IMR-90 (cell line): ENCODE results near the gene CNKSR3. TPM values are rescaled to one million over a fixed set of nuclear protein-coding genes. Genes with fewer than 3 reads are reported as not detected.
A peak's percentile ranks its signal among the peaks of the same experiment; 100 is the strongest.

ENCODE experiments used
- ATAC-seq: fragments of 200-7000 bp; cut with Tn5 transposase; 2 replicates; pipeline ENCODE4 v1.9.1; 2020; ENCODE audit warnings: low read depth, mild to moderate bottlenecking, moderate library complexity
- BruUV-seq: library from RNA; stranded (reverse); fragments of 400-500 nt; replicated peaks from 2 replicates; lab custom pipeline; 2021; lab: Mats Ljungman, UMichigan
- CTCF ChIA-PET: fragments of 300-600 bp; formaldehyde crosslinking; extraction: SDS; loops from one replicate; lab custom pipeline; 2021; ENCODE audit warnings: antibody characterized with exemption; lab: Yijun Ruan, JAX
- POLR2A ChIA-PET: fragments of 300-600 bp; sonication (Branson Sonifier 250); formaldehyde crosslinking; loops from one replicate; lab custom pipeline; 2022; ENCODE audit warnings: antibody characterized with exemption; ENCODE audit not compliant: unreplicated experiment; lab: Charles Lee
- DNase-seq: peaks from one replicate; pipeline ENCODE4 v3.0.0; 2013
- H2AFZ ChIP-seq: replicated peaks from 2 replicates; pipeline ENCODE3; 2013; ENCODE audit warnings: low read length, mild to moderate bottlenecking; ENCODE audit not compliant: poor library complexity
- H2AK5ac ChIP-seq: 2 replicates; pipeline ENCODE4 v1.6.1; 2013; ENCODE audit warnings: low read depth, low read length, inconsistent platforms
- H2AK9ac ChIP-seq: replicated peaks from 2 replicates; pipeline ENCODE3; 2013; ENCODE audit warnings: mild to moderate bottlenecking, low read depth, low read length, moderate library complexity; ENCODE audit not compliant: poor library complexity
- H2BK120ac ChIP-seq: 2 replicates; pipeline ENCODE4 v1.6.1; 2013; ENCODE audit warnings: low read depth, low read length, inconsistent platforms
- H2BK15ac ChIP-seq: 3 replicates; pipeline ENCODE4 v1.6.1; 2013; ENCODE audit warnings: low read depth, low read length, inconsistent platforms
- H2BK20ac ChIP-seq: 2 replicates; pipeline ENCODE4 v1.6.1; 2013; ENCODE audit warnings: low read depth, mild to moderate bottlenecking, inconsistent platforms, low read length, moderate library complexity
- H2BK5ac ChIP-seq: 2 replicates; pipeline ENCODE4 v1.6.1; 2013; ENCODE audit warnings: mild to moderate bottlenecking, low read depth, low read length, inconsistent platforms; ENCODE audit not compliant: poor library complexity, severe bottlenecking
- H3K14ac ChIP-seq: replicated peaks from 2 replicates; pipeline ENCODE4 v1.6.1; 2013; ENCODE audit warnings: low read depth, low read length, inconsistent platforms
- H3K18ac ChIP-seq: 2 replicates; pipeline ENCODE4 v1.6.1; 2013; ENCODE audit warnings: low read depth, low read length, control low read depth
- H3K23ac ChIP-seq: 2 replicates; pipeline ENCODE4 v1.6.1; 2013; ENCODE audit warnings: low read depth, low read length, inconsistent platforms
- H3K27ac ChIP-seq: 2 replicates; pipeline ENCODE4 v1.5.1; 2013; ENCODE audit warnings: mild to moderate bottlenecking, control low read depth, low read length; ENCODE audit not compliant: insufficient read depth
- H3K27me3 ChIP-seq: 2 replicates; pipeline ENCODE4 v1.6.1; 2013; ENCODE audit warnings: low read length; ENCODE audit not compliant: control insufficient read depth, insufficient read depth
- H3K36me3 ChIP-seq: 2 replicates; pipeline ENCODE4 v1.6.1; 2013; ENCODE audit warnings: low read length, mixed read lengths; ENCODE audit not compliant: control insufficient read depth, insufficient read depth
- H3K4ac ChIP-seq: 2 replicates; pipeline ENCODE4 v1.6.1; 2013; ENCODE audit warnings: low read depth, low read length, inconsistent platforms
- H3K4me1 ChIP-seq: 2 replicates; pipeline ENCODE4 v1.6.1; 2013; ENCODE audit warnings: low read length, mixed read lengths; ENCODE audit not compliant: control insufficient read depth, insufficient read depth
- H3K4me2 ChIP-seq: 2 replicates; pipeline ENCODE4 v1.6.1; 2013; ENCODE audit warnings: low read depth, mild to moderate bottlenecking, control low read depth, low read length, moderate library complexity
- H3K4me3 ChIP-seq: 2 replicates; pipeline ENCODE4 v1.5.1; 2013; ENCODE audit warnings: low read depth, mild to moderate bottlenecking, control low read depth, low read length, moderate library complexity; ENCODE audit not compliant: insufficient read depth
- H3K56ac ChIP-seq: 2 replicates; pipeline ENCODE4 v1.6.1; 2013; ENCODE audit warnings: low read length, inconsistent platforms; ENCODE audit not compliant: insufficient read depth; ENCODE audit errors: extremely low read depth
- H3K79me1 ChIP-seq, 2 experiments: 2 replicates each; pipeline ENCODE4 v1.6.1; 2013; ENCODE audit warnings: low read length in 2 of 2, inconsistent platforms in 1 of 2, low read depth in 1 of 2
- H3K9ac ChIP-seq: 2 replicates; pipeline ENCODE4 v1.6.1; 2013; ENCODE audit warnings: low read depth, low read length, control low read depth
- H3K9me1 ChIP-seq: 2 replicates; pipeline ENCODE4 v1.6.1; 2013; ENCODE audit warnings: low read length, inconsistent platforms; ENCODE audit not compliant: insufficient read depth
- H3K9me3 ChIP-seq: 2 replicates; pipeline ENCODE4 v1.6.1; 2013; ENCODE audit warnings: low read length; ENCODE audit not compliant: control insufficient read depth, insufficient read depth
- H4K20me1 ChIP-seq: 2 replicates; pipeline ENCODE4 v1.6.1; 2013; ENCODE audit warnings: low read length, inconsistent platforms; ENCODE audit not compliant: insufficient read depth
- H4K5ac ChIP-seq: 2 replicates; pipeline ENCODE4 v1.6.1; 2013; ENCODE audit warnings: mild to moderate bottlenecking, low read depth, low read length, control low read depth
- H4K8ac ChIP-seq, 2 experiments: 2 replicates each; pipeline ENCODE4 v1.6.1; 2013; ENCODE audit warnings: low read depth in 2 of 2, low read length in 2 of 2, control low read depth in 1 of 2, inconsistent platforms in 1 of 2
- H4K91ac ChIP-seq: 2 replicates; pipeline ENCODE4 v1.6.1; 2013; ENCODE audit warnings: low read depth, low read length, inconsistent platforms; ENCODE audit not compliant: insufficient read depth
- BHLHE40 ChIP-seq: fragments of 150-350 bp; IDR thresholded peaks from 2 replicates; pipeline ENCODE4 v1.6.1; 2016; ENCODE audit warnings: mild to moderate bottlenecking, low read depth, low read length
- CEBPB ChIP-seq: IDR thresholded peaks from 2 replicates; pipeline ENCODE4 v1.6.1; 2012; ENCODE audit warnings: low read depth, low read length, improper control_type of control experiment
- CHD1 ChIP-seq: IDR thresholded peaks from 2 replicates; pipeline ENCODE4 v1.6.1; 2012; ENCODE audit warnings: low read depth, low read length, improper control_type of control experiment
- ELK1 ChIP-seq: fragments of 150-350 bp; IDR thresholded peaks from 2 replicates; pipeline ENCODE4 v1.6.1; 2016; ENCODE audit warnings: low read depth, mild to moderate bottlenecking, low read length, moderate library complexity, borderline replicate concordance
- FOS ChIP-seq: fragments of 150-350 bp; IDR thresholded peaks from 2 replicates; pipeline ENCODE4 v1.6.1; 2016; ENCODE audit warnings: low read depth, low read length
- MAFK ChIP-seq: IDR thresholded peaks from 2 replicates; pipeline ENCODE4 v1.6.1; 2012; ENCODE audit warnings: low read depth, low read length, improper control_type of control experiment
- MAZ ChIP-seq: IDR thresholded peaks from 2 replicates; pipeline ENCODE4 v1.6.1; 2012; ENCODE audit warnings: low read depth, mild to moderate bottlenecking, low read length, improper control_type of control experiment, moderate library complexity, borderline replicate concordance
- POLR2A ChIP-seq: IDR thresholded peaks from 2 replicates; pipeline ENCODE4 v1.6.1; 2012; ENCODE audit warnings: mild to moderate bottlenecking, low read depth, low read length
- RCOR1 ChIP-seq: IDR thresholded peaks from 2 replicates; pipeline ENCODE4 v1.6.1; 2012; ENCODE audit warnings: mild to moderate bottlenecking, low read length, improper control_type of control experiment; ENCODE audit not compliant: insufficient replicate concordance
- RFX5 ChIP-seq: IDR thresholded peaks from 2 replicates; pipeline ENCODE4 v1.8.0; 2012; ENCODE audit warnings: low read depth, mild to moderate bottlenecking, low read length, moderate library complexity
- SMC3 ChIP-seq: fragments of 150-350 bp; IDR thresholded peaks from 2 replicates; pipeline ENCODE4 v1.6.1; 2016; ENCODE audit warnings: low read depth, mild to moderate bottlenecking, antibody characterized with exemption, low read length, moderate library complexity
- WGBS, 2 experiments: methylation state at CpG; one replicate each; pipeline versions ENCODE4 v1.1.5 to v1.1.7; 2013; ENCODE audit warnings: missing lambda C conversion rate in 2 of 2; ENCODE audit not compliant: insufficient read length in 1 of 2; ENCODE audit errors: extremely low coverage in 2 of 2; 5-methylcytosine and 5-hydroxymethylcytosine counted together
- dilution Hi-C: fragments of 300-500 bp; cut with HindIII; formaldehyde crosslinking; loops from one replicate; pipeline ENCODE4 v1.14.3; 2018; ENCODE audit warnings: low sequenced_read_pairs; ENCODE audit not compliant: unreplicated experiment
- in situ Hi-C: fragments of 300-500 bp; cut with MboI; formaldehyde crosslinking; loops from 3 replicates; pipeline ENCODE4 v1.14.3; 2019; ENCODE audit warnings: low sequenced_read_pairs, inconsistent platforms, mixed read lengths
- intact Hi-C: fragments of 100-400 bp; cut with micrococcal nuclease; formaldehyde crosslinking; loops from 2 replicates; pipeline ENCODE4 v1.10.0; 2022
- polyA plus RNA-seq, 3 experiments: library from polyadenylated mRNA; depleted of rRNA; stranded (reverse); fragments of >200 nt; gene quantifications; 2 replicates each; pipeline ENCODE4 v1.2.3, GENCODE V29; 2012; ENCODE audit warnings: low replicate concordance in 1 of 3
- total RNA-seq: library from RNA; depleted of rRNA; stranded (reverse); fragments of >200 nt; gene quantifications from 2 replicates; pipeline ENCODE4 v1.2.3, GENCODE V29; 2012
- TF ChIP-seq, protein P1 (sequence below): fragments of 150-350 bp; IDR thresholded peaks from 2 replicates; pipeline ENCODE4 v1.6.1; 2017; ENCODE audit warnings: mild to moderate bottlenecking, antibody characterized with exemption, low read length, low read depth
- TF ChIP-seq, protein P2 (sequence below): conservative IDR thresholded peaks from 2 replicates; pipeline ENCODE4 v1.5.1; 2012; ENCODE audit warnings: mild to moderate bottlenecking, low read depth, low read length, improper control_type of control experiment

Gene CNKSR3
- total and polyA plus RNA-seq, 2 of the 4 experiments (the other 2 are of a cell fraction), result 6.7 to 15.8 TPM

GRCh38 chr6:154478701-154479060 is 31.8 kb downstream of the CNKSR3 start:
- H3K36me3 ChIP-seq, result no peaks in the 10 kb centered on the region
- peak overlapping the region; percentile 95 for H3K18ac ChIP-seq
- peak overlapping the region; percentile 54 for H3K14ac ChIP-seq
- peaks cover 43 to 66% of the 10 kb centered on the region in 2 experiments for H3K79me1 ChIP-seq
- H2BK5ac ChIP-seq, result peak overlapping the region; percentile 87
- peak overlapping the region; percentile 87 for H3K56ac ChIP-seq
- H3K23ac ChIP-seq, result peak overlapping the region; percentile 90
- H3K27ac ChIP-seq, result peak overlapping the region; percentile 95
- dilution Hi-C loops, result no loop called here
- H2AK9ac ChIP-seq, result no peak overlapping the region
- H3K4me2 ChIP-seq, result peak overlapping the region; percentile 78
- H3K4me3 ChIP-seq, result no peak overlapping the region
- in situ Hi-C loops, result no loop called here
- H4K91ac ChIP-seq, result peak overlapping the region; percentile 34
- peaks cover 32% of the 10 kb centered on the region for H3K9me1 ChIP-seq
- no peaks in the 10 kb centered on the region for H3K9me3 ChIP-seq
- WGBS, 2 experiments, result no CpG with 5 or more reads among the region's 1 CpG
- intact Hi-C loops, result loop anchor here (2.0 kb wide), 2 partner anchors 32 to 68 kb away; partner anchors contain the start of gene CNKSR3
- H2BK20ac ChIP-seq, result peak overlapping the region; percentile 60
- ChIA-PET CTCF (interaction anchor here (0.6 to 1.3 kb wide), 2 partner anchors 30 to 108 kb away, joined by 3 read pairs; no protein-coding TSS in a partner anchor), POLR2A (interaction anchor here (0.5 to 1.4 kb wide), 3 partner anchors 18 to 80 kb away, joined by 3 to 8 read pairs (median 3); no protein-coding TSS in a partner anchor)
- 0 out of 2 replicates have a peak overlapping the region, but pooled peaks have one; percentile 69 for H2AK5ac ChIP-seq
- ATAC-seq (peak; percentile 22), DNase-seq (no peak)
- peak overlapping the region; percentile 88 for H3K9ac ChIP-seq
- peak overlapping the region; percentile 62 to 80; a peak in 3 of 4 replicates for H4K8ac ChIP-seq
- H4K5ac ChIP-seq, result peak overlapping the region; percentile 89
- TF ChIP-seq CEBPB (no peak), ELK1 (no peak), FOS (no peak), RFX5 (no peak), SMC3 (no peak), CHD1 (no peak), MAZ (no peak), RCOR1 (no peak), BHLHE40 (no peak), POLR2A (no peak), MAFK (no peak)
- TF ChIP-seq, protein P1, sequence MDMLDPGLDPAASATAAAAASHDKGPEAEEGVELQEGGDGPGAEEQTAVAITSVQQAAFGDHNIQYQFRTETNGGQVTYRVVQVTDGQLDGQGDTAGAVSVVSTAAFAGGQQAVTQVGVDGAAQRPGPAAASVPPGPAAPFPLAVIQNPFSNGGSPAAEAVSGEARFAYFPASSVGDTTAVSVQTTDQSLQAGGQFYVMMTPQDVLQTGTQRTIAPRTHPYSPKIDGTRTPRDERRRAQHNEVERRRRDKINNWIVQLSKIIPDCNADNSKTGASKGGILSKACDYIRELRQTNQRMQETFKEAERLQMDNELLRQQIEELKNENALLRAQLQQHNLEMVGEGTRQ, result no peak
- TF ChIP-seq, protein P2, sequence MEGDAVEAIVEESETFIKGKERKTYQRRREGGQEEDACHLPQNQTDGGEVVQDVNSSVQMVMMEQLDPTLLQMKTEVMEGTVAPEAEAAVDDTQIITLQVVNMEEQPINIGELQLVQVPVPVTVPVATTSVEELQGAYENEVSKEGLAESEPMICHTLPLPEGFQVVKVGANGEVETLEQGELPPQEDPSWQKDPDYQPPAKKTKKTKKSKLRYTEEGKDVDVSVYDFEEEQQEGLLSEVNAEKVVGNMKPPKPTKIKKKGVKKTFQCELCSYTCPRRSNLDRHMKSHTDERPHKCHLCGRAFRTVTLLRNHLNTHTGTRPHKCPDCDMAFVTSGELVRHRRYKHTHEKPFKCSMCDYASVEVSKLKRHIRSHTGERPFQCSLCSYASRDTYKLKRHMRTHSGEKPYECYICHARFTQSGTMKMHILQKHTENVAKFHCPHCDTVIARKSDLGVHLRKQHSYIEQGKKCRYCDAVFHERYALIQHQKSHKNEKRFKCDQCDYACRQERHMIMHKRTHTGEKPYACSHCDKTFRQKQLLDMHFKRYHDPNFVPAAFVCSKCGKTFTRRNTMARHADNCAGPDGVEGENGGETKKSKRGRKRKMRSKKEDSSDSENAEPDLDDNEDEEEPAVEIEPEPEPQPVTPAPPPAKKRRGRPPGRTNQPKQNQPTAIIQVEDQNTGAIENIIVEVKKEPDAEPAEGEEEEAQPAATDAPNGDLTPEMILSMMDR, result no peak
- peak overlapping the region; percentile 88 for H2BK120ac ChIP-seq
- no peaks in the 10 kb centered on the region; the same call in 1 of the 2 replicates for H4K20me1 ChIP-seq
- no peaks in the 10 kb centered on the region for H3K27me3 ChIP-seq
- H2AFZ ChIP-seq, result no peak overlapping the region
- no TSS peak for BruUV-seq
- H3K4ac ChIP-seq, result peak overlapping the region; percentile 87
- peaks cover 25% of the 10 kb centered on the region for H3K4me1 ChIP-seq
- H2BK15ac ChIP-seq, result peak overlapping the region; percentile 63; the same call in 1 of the 3 replicates
